Right atrium auricular region (tissue), 2 donors: ENCODE results near the gene SDC3. TPM values are rescaled to one million over a fixed set of nuclear protein-coding genes. Genes with fewer than 3 reads are reported as not detected.

Experiments used
- DNase-seq: peaks from one replicate; pipeline ENCODE4 v3.0.0-alpha.2; 2019; ENCODE audit warnings: low spot score
- H3K27ac ChIP-seq, 2 donors: fragments of 200-600 bp; sonication (generic); 1 replicate in 1 of 2; 2 replicates in 1 of 2; pipeline ENCODE4 v1.5.1; 2016 to 2019
- H3K27me3 ChIP-seq, 2 donors: fragments of 200-600 bp; sonication (generic); one replicate each; pipeline versions ENCODE4 v1.5.1 to v1.6.0; 2017 to 2019
- H3K36me3 ChIP-seq: fragments of 200-600 bp; sonication (generic); one replicate; pipeline ENCODE4 v1.5.1; 2016
- H3K4me1 ChIP-seq, 2 donors: fragments of 200-600 bp; sonication (generic); one replicate each; pipeline versions ENCODE4 v1.5.1 to v1.6.0; 2017 to 2019
- H3K4me3 ChIP-seq, 2 donors: fragments of 200-600 bp; sonication (generic); 1 replicate in 1 of 2; 2 replicates in 1 of 2; pipeline ENCODE4 v1.5.1; 2017 to 2019; ENCODE audit warnings: mild to moderate bottlenecking in 1 of 2, moderate library complexity in 1 of 2
- H3K9me3 ChIP-seq, 2 donors: fragments of 200-600 bp; sonication (generic); one replicate each; pipeline ENCODE4 v1.5.1; 2019
- CTCF ChIP-seq, 2 donors: fragments of 200-600 bp; sonication (generic); IDR thresholded peaks; one replicate each; pipeline ENCODE4 v1.5.1; 2019; ENCODE audit warnings: antibody characterized with exemption in 2 of 2
- total RNA-seq, 2 donors: library from RNA; depleted of rRNA; stranded (reverse); fragments of >200 nt; gene quantifications; one replicate each; pipeline ENCODE4 v1.1.0, GENCODE V29; 2016

Gene SDC3
- total RNA-seq, 2 donors from 2014 or later: 15.9 to 43.8 TPM

DNA sequence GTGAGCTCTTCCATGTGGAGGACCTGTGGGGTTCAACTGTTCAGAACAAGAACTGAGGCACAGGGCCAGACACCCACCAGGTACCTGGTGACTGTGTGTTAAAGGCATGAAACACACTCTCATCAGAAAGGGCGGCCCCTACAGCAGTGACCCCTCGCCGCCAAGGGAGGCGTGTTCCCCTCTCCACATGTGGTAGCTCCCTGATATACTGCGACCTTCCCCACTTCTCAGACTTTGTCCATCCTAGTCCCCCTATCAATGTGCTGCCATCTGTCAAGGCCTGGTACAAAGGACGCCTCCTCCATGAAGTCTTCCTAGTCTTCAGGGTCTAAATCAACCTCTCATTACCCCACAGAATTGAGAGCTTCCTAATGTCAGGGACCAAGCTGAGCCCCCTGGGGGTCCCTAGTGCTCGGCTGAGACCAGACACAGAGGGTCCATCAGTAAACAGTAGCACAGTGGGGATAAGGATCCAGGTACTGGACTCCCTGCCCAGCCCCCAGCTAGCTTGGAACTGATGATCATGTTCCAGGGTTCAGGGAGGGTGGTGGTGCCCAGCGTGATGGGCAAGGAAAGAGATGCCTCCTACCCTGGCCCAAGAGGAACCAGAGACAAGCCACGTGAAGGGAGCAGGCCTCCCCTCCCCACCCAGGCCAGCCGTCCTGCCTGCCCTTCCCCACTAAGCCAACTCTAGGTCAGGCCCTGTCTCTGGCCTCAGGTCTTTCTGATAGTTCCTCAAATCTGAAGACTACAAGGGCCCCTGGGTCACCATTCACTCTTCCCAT is 10.3 kb downstream of the SDC3 start:
- no peak for DNase-seq
- no peaks in the 10 kb centered on the region for H3K27me3 ChIP-seq
- no peak overlapping the region for H3K27ac ChIP-seq
- peaks cover 0 to 36% of the 10 kb centered on the region in 2 donors for H3K4me1 ChIP-seq
- TF ChIP-seq CTCF (IDR thresholded peaks at IDR 0.05): no peak
- no peaks in the 10 kb centered on the region for H3K9me3 ChIP-seq
- no peaks in the 10 kb centered on the region for H3K36me3 ChIP-seq
- H3K4me3 ChIP-seq: no peak overlapping the region

DNA sequence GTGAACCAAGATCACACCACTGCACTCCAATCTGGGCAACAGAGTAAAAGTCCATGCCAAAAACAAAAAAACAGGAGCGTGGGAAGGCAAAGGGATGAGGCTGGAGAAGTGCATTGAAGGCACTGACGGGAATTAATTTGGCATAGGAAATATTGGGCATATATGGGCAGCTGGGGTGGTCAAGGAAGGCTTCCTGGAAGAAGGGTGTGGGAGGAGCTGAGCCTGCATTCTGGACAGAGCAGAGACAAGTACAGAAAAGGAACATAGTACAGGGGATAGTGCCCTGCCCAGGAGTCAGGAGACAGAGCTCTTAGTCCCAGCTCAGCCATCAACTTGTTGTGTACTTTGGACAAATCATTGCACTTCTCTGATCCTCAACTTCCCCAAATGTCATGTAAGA is 11.7 kb downstream of the SDC3 start:
- Histone ChIP-seq H3K4me1 (peaks cover 0 to 33% of the 10 kb centered on the region in 2 donors), H3K27ac (no peak overlapping the region), H3K9me3 (no peaks in the 10 kb centered on the region), H3K27me3 (no peaks in the 10 kb centered on the region), H3K4me3 (no peak overlapping the region), H3K36me3 (no peaks in the 10 kb centered on the region)
- DNase-seq: no peak
- no peak for TF ChIP-seq CTCF (IDR thresholded peaks at IDR 0.05)

DNA sequence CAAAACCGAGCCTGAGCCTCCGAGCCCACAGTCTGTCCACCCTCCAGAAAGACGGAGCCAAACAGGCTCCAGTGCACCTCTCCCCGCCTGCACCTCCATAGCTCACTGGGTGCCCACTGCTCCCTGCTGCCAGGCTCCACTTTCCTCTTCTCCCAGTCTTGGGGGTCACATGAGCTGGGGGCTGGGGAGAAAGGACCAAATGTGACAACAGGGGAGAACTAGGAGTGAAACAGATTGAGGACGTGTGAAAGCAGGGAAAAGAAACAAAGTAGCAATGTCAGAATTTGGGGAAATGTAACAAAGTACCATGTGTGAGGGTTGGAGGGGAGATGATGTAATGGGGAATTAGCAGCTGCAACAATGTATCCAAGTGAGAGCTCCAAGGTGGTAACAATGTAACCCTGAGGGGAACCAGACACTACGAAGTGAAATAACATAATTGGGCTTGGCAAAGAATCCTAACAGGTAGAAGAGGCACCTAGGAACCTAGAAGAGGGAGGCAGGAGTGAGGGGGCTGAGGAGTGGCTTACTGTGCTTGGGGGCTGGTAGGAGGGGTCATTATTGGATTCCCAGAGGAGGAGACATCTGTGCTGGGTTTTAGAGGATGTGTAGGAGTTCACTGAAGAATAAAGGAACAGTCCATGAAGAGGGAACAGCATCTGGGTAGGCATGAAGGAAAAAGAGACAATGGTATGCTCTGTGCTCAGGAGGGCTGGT is 12.5 kb downstream of the SDC3 start:
- Histone ChIP-seq H3K4me3 (no peak overlapping the region), H3K27ac (no peak overlapping the region), H3K4me1 (peaks cover 0 to 30% of the 10 kb centered on the region in 2 donors), H3K9me3 (no peaks in the 10 kb centered on the region), H3K27me3 (no peaks in the 10 kb centered on the region), H3K36me3 (no peaks in the 10 kb centered on the region)
- no peak for TF ChIP-seq CTCF (IDR thresholded peaks at IDR 0.05)
- DNase-seq: no peak

DNA sequence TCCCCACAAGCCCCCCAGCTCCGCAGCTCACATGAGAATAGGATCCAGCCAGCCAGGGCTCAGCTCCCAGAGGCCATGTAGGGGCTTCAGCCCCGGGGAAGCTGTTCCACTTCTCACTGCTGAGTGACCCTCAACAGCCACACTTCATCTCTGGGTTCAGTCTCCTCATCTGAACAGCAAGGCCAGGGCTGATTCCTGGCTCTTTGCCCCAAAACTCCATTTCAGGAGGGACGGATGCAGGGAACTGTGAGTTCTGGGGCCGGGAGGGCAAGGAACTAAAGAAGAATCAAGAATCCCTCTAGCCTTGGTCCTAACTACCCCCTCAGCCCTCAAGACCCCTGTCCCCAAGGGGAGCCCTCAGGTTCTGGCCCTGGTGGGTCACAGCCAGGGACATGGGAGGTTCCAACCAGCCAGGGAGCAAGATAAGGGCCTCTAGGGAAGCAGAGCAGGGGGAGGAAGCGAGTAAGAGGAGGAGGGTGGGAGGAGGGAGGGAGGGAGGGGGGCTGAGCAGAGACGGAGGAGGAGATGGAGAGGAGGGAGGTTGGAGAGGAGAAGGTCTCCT is 13.1 kb downstream of the SDC3 start:
- DNase-seq: no peak
- Histone ChIP-seq H3K27me3 (no peaks in the 10 kb centered on the region), H3K4me1 (peaks cover 0 to 32% of the 10 kb centered on the region in 2 donors), H3K4me3 (no peak overlapping the region), H3K27ac (no peak overlapping the region), H3K9me3 (no peaks in the 10 kb centered on the region), H3K36me3 (no peaks in the 10 kb centered on the region)
- TF ChIP-seq CTCF (IDR thresholded peaks at IDR 0.05): no peak

DNA sequence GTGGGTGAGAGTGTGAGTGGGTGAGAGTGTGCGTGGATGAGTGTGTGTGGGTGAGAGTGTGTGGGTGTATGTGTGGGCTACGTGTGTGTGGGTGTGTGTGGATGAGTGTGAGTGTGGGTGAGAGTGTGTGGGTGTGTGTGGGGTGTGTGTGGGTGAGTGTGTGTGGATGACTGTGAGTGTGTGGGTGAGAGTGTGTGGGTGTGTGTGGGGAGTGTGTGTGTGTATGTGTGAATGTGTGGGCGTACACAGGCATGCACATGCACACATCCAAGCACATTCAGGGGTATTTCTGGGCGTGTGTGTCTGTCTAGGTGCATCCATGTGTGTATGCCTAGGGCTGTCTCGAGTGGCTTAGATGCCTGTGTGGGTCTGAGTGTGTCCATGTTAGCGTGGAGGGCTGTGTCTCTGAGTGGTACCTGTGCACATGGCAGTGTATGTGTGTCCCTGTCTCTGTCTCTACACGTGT is 14.0 kb downstream of the SDC3 start:
- Histone ChIP-seq H3K4me3 (no peak overlapping the region), H3K4me1 (peaks cover 0 to 32% of the 10 kb centered on the region in 2 donors), H3K36me3 (no peaks in the 10 kb centered on the region), H3K27me3 (no peaks in the 10 kb centered on the region), H3K27ac (no peak overlapping the region), H3K9me3 (no peaks in the 10 kb centered on the region)
- TF ChIP-seq CTCF (IDR thresholded peaks at IDR 0.05): no peak
- no peak for DNase-seq
